ENCODE data around the gene BCL2. TPM values are rescaled to one million over a fixed set of nuclear protein-coding genes. Genes with fewer than 3 reads are reported as not detected.

BCL2 gene
- total and polyA plus RNA-seq, 9 donors, result 13.7 to 43.9 (median 35.7) TPM

DNA sequence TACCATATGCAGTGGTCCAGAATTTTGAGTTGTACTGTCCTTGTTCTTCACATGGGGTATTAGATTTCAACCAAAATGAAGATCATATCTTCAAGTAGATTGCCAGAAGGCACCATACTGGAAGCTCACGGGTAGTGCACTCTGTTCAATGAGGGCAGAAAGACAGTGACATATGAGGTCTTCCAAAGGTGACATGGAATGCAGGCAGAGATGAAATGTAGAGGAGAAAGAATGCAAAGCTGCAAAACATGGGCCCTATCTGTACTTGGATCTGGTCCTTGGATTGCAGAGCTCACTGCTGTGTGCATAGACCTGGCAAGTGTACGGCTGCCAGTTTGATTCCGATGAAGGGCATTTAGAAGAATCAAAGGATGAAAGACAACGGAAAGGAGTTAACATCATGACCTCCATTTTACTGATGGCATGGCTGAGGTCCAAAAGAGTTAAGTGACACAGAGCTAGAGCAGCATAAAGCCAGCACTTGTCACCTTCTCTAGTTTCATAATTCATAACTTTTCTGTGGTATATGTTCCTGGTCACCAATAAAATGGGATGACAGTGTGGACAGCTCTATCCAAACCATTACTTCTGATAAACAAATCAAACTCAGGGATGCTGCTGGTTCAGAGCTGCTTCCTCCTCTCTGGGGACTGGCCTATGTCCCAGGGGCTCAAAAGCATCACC is 64.7 kb downstream of the BCL2 start:
- DNase-seq, result no peak
- H3K27me3 ChIP-seq, result no peaks in the 10 kb centered on the region
- no peak for TF ChIP-seq EP300 (IDR thresholded peaks at IDR 0.05)
- TF ChIP-seq, protein P1, sequence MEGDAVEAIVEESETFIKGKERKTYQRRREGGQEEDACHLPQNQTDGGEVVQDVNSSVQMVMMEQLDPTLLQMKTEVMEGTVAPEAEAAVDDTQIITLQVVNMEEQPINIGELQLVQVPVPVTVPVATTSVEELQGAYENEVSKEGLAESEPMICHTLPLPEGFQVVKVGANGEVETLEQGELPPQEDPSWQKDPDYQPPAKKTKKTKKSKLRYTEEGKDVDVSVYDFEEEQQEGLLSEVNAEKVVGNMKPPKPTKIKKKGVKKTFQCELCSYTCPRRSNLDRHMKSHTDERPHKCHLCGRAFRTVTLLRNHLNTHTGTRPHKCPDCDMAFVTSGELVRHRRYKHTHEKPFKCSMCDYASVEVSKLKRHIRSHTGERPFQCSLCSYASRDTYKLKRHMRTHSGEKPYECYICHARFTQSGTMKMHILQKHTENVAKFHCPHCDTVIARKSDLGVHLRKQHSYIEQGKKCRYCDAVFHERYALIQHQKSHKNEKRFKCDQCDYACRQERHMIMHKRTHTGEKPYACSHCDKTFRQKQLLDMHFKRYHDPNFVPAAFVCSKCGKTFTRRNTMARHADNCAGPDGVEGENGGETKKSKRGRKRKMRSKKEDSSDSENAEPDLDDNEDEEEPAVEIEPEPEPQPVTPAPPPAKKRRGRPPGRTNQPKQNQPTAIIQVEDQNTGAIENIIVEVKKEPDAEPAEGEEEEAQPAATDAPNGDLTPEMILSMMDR (IDR thresholded peaks at IDR 0.05), result no peak
- H3K4me1 ChIP-seq (ENCODE audit: insufficient read depth), result peaks cover 5% of the 10 kb centered on the region
- WGBS, 3 donors, result 96 to 99% (median 99%) methylated on average over 4 of the region's 4 CpGs
- no peaks in the 10 kb centered on the region for H3K9me3 ChIP-seq
- H3K36me3 ChIP-seq, result no peaks in the 10 kb centered on the region
- no peak overlapping the region for H3K27ac ChIP-seq
- intact Hi-C loops (cut with DNase I), result no loop called here
- no peak overlapping the region for H3K4me3 ChIP-seq

DNA sequence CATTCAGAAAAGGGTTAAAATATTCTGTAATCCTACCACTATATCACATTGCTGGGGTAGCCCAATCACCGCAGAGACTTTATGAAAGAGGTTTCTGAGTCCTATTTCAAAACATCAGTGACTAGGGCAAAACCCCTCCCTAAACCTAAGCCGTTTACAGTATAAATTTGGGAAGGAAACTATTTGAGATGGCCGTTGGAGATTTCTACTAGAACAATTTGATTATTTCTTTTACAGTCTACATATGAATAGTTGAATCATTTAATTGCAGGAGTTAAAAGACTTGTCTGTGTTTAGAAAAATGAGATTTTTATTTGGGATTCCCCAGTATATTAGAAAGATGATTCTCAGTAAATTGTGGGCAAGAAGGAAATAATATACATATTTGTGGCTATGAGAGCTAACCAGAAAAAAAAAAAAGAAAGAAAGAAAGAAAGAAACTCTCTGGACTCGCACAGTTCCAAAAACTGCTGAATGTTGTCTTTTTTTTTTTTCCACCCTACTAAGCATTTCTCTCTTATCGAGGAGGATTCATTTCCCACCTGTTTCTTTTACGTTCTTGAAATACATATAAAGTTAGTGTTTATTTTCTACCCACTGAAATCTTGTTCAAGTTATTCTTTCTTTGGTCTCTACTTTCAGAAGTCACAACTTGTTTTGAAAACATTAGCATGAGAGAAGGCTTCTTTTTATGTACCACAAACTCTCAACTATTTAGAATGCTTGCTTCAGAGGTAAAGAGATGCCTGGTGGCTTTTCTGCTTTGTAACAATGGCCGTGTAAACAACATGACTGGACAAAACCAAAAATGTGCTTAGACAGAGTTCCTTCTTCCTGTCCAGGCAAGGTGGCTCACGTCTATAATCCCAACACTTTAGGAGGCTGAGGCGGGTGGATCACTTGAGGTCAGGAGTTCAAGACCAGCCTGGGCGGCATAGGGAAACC is 65.9 kb downstream of the BCL2 start:
- TF ChIP-seq EP300 (IDR thresholded peaks at IDR 0.05) (no peak), POLR2A (IDR thresholded peaks at IDR 0.05) (no peak)
- TF ChIP-seq, protein P1 (IDR thresholded peaks at IDR 0.05), result no peak
- 14 to 25% (median 17%) methylated on average over 10 of the region's 10 CpGs for WGBS, 3 donors
- no peak for DNase-seq
- H3K4me1 ChIP-seq (ENCODE audit: insufficient read depth), result peaks cover 13% of the 10 kb centered on the region
- intact Hi-C loops (cut with DNase I), result no loop called here
- no peaks in the 10 kb centered on the region for H3K36me3 ChIP-seq
- H3K27ac ChIP-seq, result no peak overlapping the region
- H3K4me3 ChIP-seq, result no peak overlapping the region
- no peaks in the 10 kb centered on the region for H3K9me3 ChIP-seq
- H3K27me3 ChIP-seq, result no peaks in the 10 kb centered on the region

DNA sequence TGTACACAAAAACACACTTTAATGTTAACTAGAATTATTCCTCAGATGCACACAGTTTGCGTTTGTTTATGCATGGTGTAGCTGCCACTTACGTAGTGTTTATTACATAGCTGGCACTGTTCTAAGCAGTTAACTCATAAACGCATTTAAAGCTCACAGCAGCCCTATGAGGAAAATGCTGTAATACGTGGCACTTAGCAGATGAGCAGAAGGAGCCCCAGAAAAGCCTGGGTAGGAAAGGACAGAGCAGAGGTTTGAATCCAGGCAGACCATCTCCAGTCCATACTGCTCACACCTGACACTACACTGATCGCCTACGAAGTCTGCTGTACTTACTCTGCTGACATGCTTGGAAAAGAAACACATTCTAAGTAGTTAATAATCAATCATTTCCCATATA is 66.6 kb downstream of the BCL2 start:
- H3K4me3 ChIP-seq, result no peak overlapping the region
- no peak for DNase-seq

DNA sequence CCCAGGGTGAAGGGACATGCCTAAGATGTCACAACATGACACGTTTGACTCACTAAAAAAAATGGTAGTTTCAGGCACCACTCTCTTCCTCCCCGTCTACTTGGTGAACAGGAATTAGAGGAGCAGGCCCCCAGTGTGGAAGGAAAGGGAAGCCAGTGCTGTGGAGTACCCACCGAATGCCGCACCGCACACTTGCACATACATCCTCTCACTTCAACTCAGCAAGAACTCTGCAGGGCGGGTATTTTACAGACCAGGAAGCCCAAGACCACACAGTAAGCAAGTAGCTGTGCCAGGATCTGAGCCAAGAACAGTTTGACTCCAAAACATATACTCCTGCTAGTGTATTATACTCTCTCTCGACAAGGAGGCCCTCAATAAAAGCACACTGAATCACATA is 69.8 kb downstream of the BCL2 start:
- peaks cover 25% of the 10 kb centered on the region for H3K4me1 ChIP-seq (ENCODE audit: insufficient read depth)
- WGBS, 3 donors, result 30 to 46% (median 34%) methylated on average over 7 of the region's 7 CpGs
- H3K27ac ChIP-seq, result no peak overlapping the region

More for the DNA sequence above, 66.6 kb downstream of the BCL2 start:
- Histone ChIP-seq H3K36me3 (no peaks in the 10 kb centered on the region), H3K9me3 (no peaks in the 10 kb centered on the region), H3K27ac (no peak overlapping the region), H3K27me3 (no peaks in the 10 kb centered on the region), H3K4me1 (ENCODE audit: insufficient read depth) (peaks cover 18% of the 10 kb centered on the region)
- intact Hi-C loops (cut with DNase I), result no loop called here
- WGBS, 3 donors, result 42 to 61% (median 49%) methylated on average over 6 of the region's 6 CpGs
- TF ChIP-seq POLR2A (IDR thresholded peaks at IDR 0.05) (no peak), EP300 (IDR thresholded peaks at IDR 0.05) (no peak)
- TF ChIP-seq, protein P1 (IDR thresholded peaks at IDR 0.05), result no peak

More for the DNA sequence above, 69.8 kb downstream of the BCL2 start:
- no peaks in the 10 kb centered on the region for H3K9me3 ChIP-seq
- no peaks in the 10 kb centered on the region for H3K36me3 ChIP-seq
- DNase-seq, result no peak
- no peak overlapping the region for H3K4me3 ChIP-seq
- intact Hi-C loops (cut with DNase I), result loop anchor here in 1 of 4 donors (10.0 kb wide), 1 partner anchor 105 kb away; no protein-coding TSS in a partner anchor
- TF ChIP-seq EP300 (IDR thresholded peaks at IDR 0.05) (no peak), POLR2A (IDR thresholded peaks at IDR 0.05) (no peak)
- TF ChIP-seq, protein P1 (IDR thresholded peaks at IDR 0.05), result no peak
- H3K27me3 ChIP-seq, result no peaks in the 10 kb centered on the region

Data from ovary (tissue), 9 donors.